Neural cell (in vitro differentiated cells): ENCODE data around the gene MRPL24. TPM values are rescaled to one million over a fixed set of nuclear protein-coding genes. Genes with fewer than 3 reads are reported as not detected.
A peak's percentile ranks its signal among the peaks of the same experiment; 100 is the strongest.

Experiments
- H2AFZ ChIP-seq: fragments of 200-600, 300-800 bp; sonication (generic), shearing (Covaris generic); 2 replicates; pipeline ENCODE4 v1.6.0; 2014; ENCODE audit warnings: low read depth, mild to moderate bottlenecking, antibody characterized with exemption, low read length, moderate library complexity
- H3F3A ChIP-seq: fragments of 200-600 bp; shearing (Covaris generic); 2 replicates; pipeline ENCODE4 v1.6.1; 2016; ENCODE audit warnings: mild to moderate bottlenecking, moderate library complexity, mixed read lengths, antibody characterized with exemption, low read length; ENCODE audit not compliant: insufficient read depth, poor library complexity, severe bottlenecking
- H3K27ac ChIP-seq: fragments of 200-600, 300-800 bp; sonication (generic), shearing (Covaris generic); 2 replicates; pipeline ENCODE4 v1.5.1; 2014; ENCODE audit warnings: mild to moderate bottlenecking, low read length, moderate library complexity
- H3K27me3 ChIP-seq: fragments of 300-800, 200-600 bp; sonication (generic), shearing (Covaris generic); 2 replicates; pipeline ENCODE4 v1.6.0; 2014; ENCODE audit warnings: mild to moderate bottlenecking, low read depth, low read length, moderate library complexity; ENCODE audit not compliant: insufficient read depth
- H3K36me3 ChIP-seq: fragments of 300-800, 200-600 bp; sonication (generic), shearing (Covaris generic); 2 replicates; pipeline ENCODE4 v1.5.1; 2014; ENCODE audit warnings: mild to moderate bottlenecking, antibody characterized with exemption, low read length, moderate library complexity; ENCODE audit not compliant: insufficient read depth
- H3K4me2 ChIP-seq: fragments of 300-800, 200-600 bp; sonication (generic), shearing (Covaris generic); 2 replicates; pipeline ENCODE4 v1.6.0; 2014; ENCODE audit warnings: mild to moderate bottlenecking, low read length
- H3K4me3 ChIP-seq: fragments of 300-800, 200-600 bp; sonication (generic), shearing (Covaris generic); 2 replicates; pipeline ENCODE4 v1.5.1; 2014; ENCODE audit warnings: mild to moderate bottlenecking, low read length, moderate library complexity
- H3K79me2 ChIP-seq: fragments of 200-600 bp; shearing (Covaris generic); replicated peaks from 2 replicates; pipeline ENCODE4 v1.6.0; 2014; ENCODE audit warnings: mild to moderate bottlenecking, low read length, moderate library complexity; ENCODE audit not compliant: insufficient read depth
- H3K9ac ChIP-seq: fragments of 300-800, 200-600 bp; sonication (generic), shearing (Covaris generic); 2 replicates; pipeline ENCODE4 v1.6.1; 2016; ENCODE audit warnings: mild to moderate bottlenecking, low read length, mixed read lengths
- H3K9me2 ChIP-seq: fragments of 200-600 bp; shearing (Covaris generic); 2 replicates; pipeline ENCODE4 v1.6.1; 2016; ENCODE audit warnings: mild to moderate bottlenecking, low read length, mixed read lengths; ENCODE audit not compliant: insufficient read depth
- H3K9me3 ChIP-seq: fragments of 200-600, 300-800 bp; sonication (generic), shearing (Covaris generic); 2 replicates; pipeline ENCODE4 v1.6.1; 2016; ENCODE audit warnings: mild to moderate bottlenecking, mixed run types, low read length, moderate library complexity, mixed read lengths
- H4K20me1 ChIP-seq: fragments of 200-600 bp; shearing (Covaris generic); 2 replicates; pipeline ENCODE4 v1.6.1; 2016; ENCODE audit warnings: mild to moderate bottlenecking, mixed run types; ENCODE audit not compliant: insufficient read depth
- CTCF ChIP-seq: fragments of 450-650 bp; IDR thresholded peaks from 2 replicates; pipeline ENCODE4 v1.5.1; 2014; ENCODE audit warnings: antibody characterized with exemption, mild to moderate bottlenecking, moderate library complexity; ENCODE audit not compliant: poor library complexity, severe bottlenecking
- EP300 ChIP-seq: fragments of 450-650 bp; conservative IDR thresholded peaks from 2 replicates; pipeline ENCODE4 v1.6.1; 2014; ENCODE audit warnings: antibody characterized with exemption, mild to moderate bottlenecking, moderate library complexity; ENCODE audit not compliant: poor library complexity, severe bottlenecking
- EZH2 ChIP-seq: fragments of 200-600, 300-800 bp; shearing (Covaris generic), sonication (generic); IDR thresholded peaks from 2 replicates; pipeline ENCODE4 v1.6.1; 2014; ENCODE audit warnings: antibody characterized with exemption, low read length, borderline replicate concordance, mild to moderate bottlenecking; ENCODE audit not compliant: insufficient read depth, poor library complexity, severe bottlenecking
- MXI1 ChIP-seq: fragments of 450-650 bp; conservative IDR thresholded peaks from 2 replicates; pipeline ENCODE4 v1.6.1; 2014; ENCODE audit warnings: antibody characterized with exemption, mild to moderate bottlenecking; ENCODE audit not compliant: poor library complexity, severe bottlenecking
- POLR2AphosphoS5 ChIP-seq: IDR thresholded peaks from 2 replicates; pipeline ENCODE4 v1.6.1; 2012
- RAD21 ChIP-seq: fragments of 450-650 bp; conservative IDR thresholded peaks from 2 replicates; pipeline ENCODE4 v1.6.1; 2014; ENCODE audit warnings: antibody characterized with exemption, mild to moderate bottlenecking, moderate library complexity
- REST ChIP-seq: IDR thresholded peaks from 2 replicates; pipeline ENCODE4 v1.6.1; 2012; ENCODE audit warnings: borderline replicate concordance
- SMC3 ChIP-seq: fragments of 450-650 bp; conservative IDR thresholded peaks from 2 replicates; pipeline ENCODE4 v1.6.1; 2014; ENCODE audit warnings: antibody characterized with exemption, mild to moderate bottlenecking, moderate library complexity; ENCODE audit not compliant: poor library complexity
- TAF1 ChIP-seq: IDR thresholded peaks from 2 replicates; pipeline ENCODE4 v1.6.1; 2012; ENCODE audit warnings: low read depth
- polyA plus RNA-seq: library from polyadenylated mRNA; depleted of rRNA; stranded (reverse); fragments of >200 nt; gene quantifications from 2 replicates; pipeline ENCODE4 v1.2.3, GENCODE V29; 2014

Gene MRPL24
- polyA plus RNA-seq, 1 donor from 2014 or later: 56.5 TPM

DNA sequence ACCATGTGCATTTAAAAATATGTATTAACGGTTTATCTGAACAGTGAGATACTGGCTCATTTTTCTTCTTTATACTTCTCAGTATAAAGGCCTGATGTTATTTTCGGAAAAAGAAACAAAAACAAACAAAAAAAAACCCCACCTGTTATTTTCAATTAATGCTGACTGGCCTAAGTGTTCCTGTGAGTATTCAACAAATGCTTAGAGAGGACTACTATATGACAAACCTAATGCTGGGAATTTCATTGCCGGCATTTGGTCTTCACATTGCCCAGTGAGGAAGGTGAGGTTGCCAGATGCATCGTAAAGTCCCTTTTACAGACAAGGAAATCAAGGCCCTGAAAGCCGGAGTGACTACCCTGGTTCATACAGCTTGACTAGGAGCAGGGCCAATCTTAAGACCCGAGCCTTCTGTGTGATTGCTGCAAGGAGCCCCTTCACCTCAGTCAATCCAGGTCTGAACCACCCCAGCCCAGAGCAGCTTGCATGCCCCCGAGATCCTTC, 599 bp downstream of the MRPL24 start:
- H3K9me3 ChIP-seq: no peaks in the 10 kb centered on the region
- H3K36me3 ChIP-seq: no peaks in the 10 kb centered on the region
- no peaks in the 10 kb centered on the region for H3K27me3 ChIP-seq
- no peak for TF ChIP-seq POLR2AphosphoS5
- TF ChIP-seq CTCF: no peak
- TF ChIP-seq EP300: no peak
- no peak for TF ChIP-seq SMC3
- TF ChIP-seq REST: no peak
- no peak for TF ChIP-seq EZH2
- no peak for TF ChIP-seq MXI1
- TF ChIP-seq RAD21: no peak
- no peak for TF ChIP-seq TAF1
- H3K9ac ChIP-seq: peak overlapping the region; percentile 73
- H3K4me2 ChIP-seq: peak overlapping the region; percentile 74
- no peaks in the 10 kb centered on the region for H3K9me2 ChIP-seq
- no peaks in the 10 kb centered on the region for H4K20me1 ChIP-seq
- peak overlapping the region; percentile 57 for H3K27ac ChIP-seq
- no peaks in the 10 kb centered on the region for H3F3A ChIP-seq
- H3K4me3 ChIP-seq: peak overlapping the region; percentile 77
- peaks cover 3% of the 10 kb centered on the region for H3K79me2 ChIP-seq
- H2AFZ ChIP-seq: peak overlapping the region; percentile 61

DNA sequence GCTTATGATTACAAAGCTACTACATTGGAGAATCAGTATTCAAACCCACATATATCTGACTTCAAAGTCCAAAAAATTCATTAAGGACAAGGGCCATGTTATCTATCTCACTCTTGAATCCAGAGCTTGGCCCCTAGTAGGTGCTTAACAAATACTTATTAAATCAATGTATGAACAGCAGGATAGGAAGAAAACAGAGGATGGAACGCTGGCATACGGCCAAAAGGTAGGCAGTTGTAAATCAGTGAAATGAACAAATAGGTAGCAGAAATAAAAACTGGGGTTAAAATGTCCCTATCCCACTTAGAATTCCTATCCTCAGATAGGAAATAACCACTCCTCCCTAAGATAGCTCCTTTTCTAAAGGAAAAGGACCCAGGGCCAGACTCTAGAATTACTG, 2.0 kb downstream of the MRPL24 start:
- Histone ChIP-seq H3K79me2 (no peaks in the 10 kb centered on the region), H3K27ac (no peak overlapping the region)

More for the DNA sequence above, 2.0 kb downstream of the MRPL24 start:
- H3F3A ChIP-seq: no peaks in the 10 kb centered on the region
- H3K4me2 ChIP-seq: no peak overlapping the region
- no peak overlapping the region for H3K9ac ChIP-seq
- H2AFZ ChIP-seq: no peak overlapping the region
- H3K36me3 ChIP-seq: no peaks in the 10 kb centered on the region
- H3K4me3 ChIP-seq: no peak overlapping the region
- H3K9me2 ChIP-seq: no peaks in the 10 kb centered on the region
- no peaks in the 10 kb centered on the region for H3K9me3 ChIP-seq
- H4K20me1 ChIP-seq: no peaks in the 10 kb centered on the region
- no peak for TF ChIP-seq EZH2
- no peak for TF ChIP-seq MXI1
- no peak for TF ChIP-seq SMC3
- no peak for TF ChIP-seq TAF1
- TF ChIP-seq CTCF: no peak
- no peak for TF ChIP-seq RAD21
- no peak for TF ChIP-seq REST
- TF ChIP-seq EP300: no peak
- TF ChIP-seq POLR2AphosphoS5: no peak
- no peaks in the 10 kb centered on the region for H3K27me3 ChIP-seq
